Peyer's patch (tissue), 4 donors: ENCODE measurements around the gene ASIC4. TPM values are rescaled to one million over a fixed set of nuclear protein-coding genes. Genes with fewer than 3 reads are reported as not detected.

Experiments
- DNase-seq, 3 donors: peaks; one replicate each; pipeline ENCODE4 v3.0.0-alpha.2; 2017 to 2019
- H3K27ac ChIP-seq, 4 donors: fragments of 200-600 bp; sonication (generic); one replicate each; pipeline ENCODE4 v1.5.1; 2016 to 2019
- H3K27me3 ChIP-seq, 2 donors: fragments of 200-600 bp; sonication (generic); one replicate each; pipeline ENCODE4 v1.5.1; 2019
- H3K36me3 ChIP-seq, 3 donors: fragments of 200-600 bp; sonication (generic); one replicate each; pipeline ENCODE4 v1.5.1; 2016 to 2019
- H3K4me1 ChIP-seq, 4 donors: fragments of 200-600 bp; sonication (generic); one replicate each; pipeline ENCODE4 v1.5.1; 2016 to 2019
- H3K4me3 ChIP-seq, 4 donors: fragments of 200-600 bp; sonication (generic); 1 replicate in 3 of 4; 2 replicates in 1 of 4; pipeline ENCODE4 v1.5.1; 2016 to 2019; ENCODE audit warnings: mild to moderate bottlenecking in 1 of 4
- H3K9me3 ChIP-seq, 4 donors: fragments of 200-600 bp; sonication (generic); one replicate each; pipeline ENCODE4 v1.5.1; 2016 to 2019; ENCODE audit warnings: mild to moderate bottlenecking in 1 of 4
- CTCF ChIP-seq, 6 experiments: fragments of 450-650 bp in 4 of 6; fragments of 200-600 bp in 2 of 6; sonication (generic) in 1 of 6; IDR thresholded peaks; one replicate each; pipeline ENCODE4 v1.5.1; 2017 to 2019; ENCODE audit warnings: antibody characterized with exemption in 6 of 6, mild to moderate bottlenecking in 3 of 6, moderate library complexity in 1 of 6
- POLR2A ChIP-seq, 2 donors: fragments of 450-650 bp; IDR thresholded peaks; one replicate each; pipeline ENCODE4 v1.5.1; 2017; ENCODE audit warnings: antibody characterized with exemption in 2 of 2, mild to moderate bottlenecking in 2 of 2, moderate library complexity in 2 of 2
- total RNA-seq, 4 donors: library from RNA; depleted of rRNA; stranded (reverse); fragments of >200 nt; gene quantifications; one replicate each; pipeline ENCODE4 v1.1.0, GENCODE V29; 2016

Gene ASIC4
- total RNA-seq, 4 donors from 2014 or later, result 0.27 TPM; not detected in 3

DNA sequence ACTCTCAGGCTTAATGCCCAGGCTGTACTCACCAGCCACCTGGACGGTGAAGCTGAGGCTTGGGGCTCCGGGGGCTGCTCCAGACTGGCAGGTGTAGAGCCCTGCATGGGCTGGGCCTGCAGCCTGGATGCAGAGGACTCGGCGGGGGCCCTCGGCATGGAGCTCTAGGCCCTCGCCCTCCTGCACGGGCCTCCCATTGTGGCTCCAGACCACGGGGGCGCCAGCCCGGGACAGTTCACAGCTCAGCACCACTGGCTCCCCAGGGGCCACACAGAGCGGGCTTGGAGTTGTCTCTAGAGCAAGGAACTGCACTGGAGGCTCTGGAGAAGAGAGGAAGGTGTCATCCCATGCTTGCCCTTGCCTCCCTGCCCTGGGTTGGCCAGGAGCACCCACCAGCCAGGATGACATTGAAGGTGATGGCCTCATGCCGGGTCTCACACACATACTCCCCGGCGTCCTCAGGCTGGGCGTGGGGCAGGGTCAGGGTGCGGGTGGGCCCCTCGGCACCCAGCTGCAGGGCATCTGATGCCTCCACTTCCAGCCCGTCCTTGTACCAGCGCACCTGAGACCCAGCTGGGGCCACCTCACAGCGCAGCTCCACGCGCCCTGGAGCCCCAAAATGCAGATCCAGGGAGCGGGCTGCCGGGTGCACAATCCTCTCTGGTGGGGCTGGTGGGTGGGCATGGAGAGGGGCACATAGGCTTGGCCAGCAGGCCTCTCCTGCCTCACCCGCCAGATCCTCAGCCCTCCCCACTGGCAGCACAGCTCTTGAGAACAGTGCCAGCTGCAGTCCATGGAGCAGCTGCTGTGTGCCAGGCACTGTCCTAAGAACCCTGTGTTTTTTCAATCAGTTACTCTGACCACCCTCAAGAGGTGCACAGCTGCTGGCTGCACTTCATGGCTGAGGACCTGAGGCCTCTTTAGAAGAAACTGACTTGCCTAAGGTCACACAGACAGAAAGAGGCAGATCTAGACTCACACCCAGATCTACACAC lies 43.8 kb downstream of the ASIC4 start:
- no peak overlapping the region for H3K4me3 ChIP-seq
- H3K36me3 ChIP-seq, result no peaks in the 10 kb centered on the region
- H3K27ac ChIP-seq, result no peak overlapping the region
- no peak for DNase-seq
- H3K27me3 ChIP-seq, result no peaks in the 10 kb centered on the region
- H3K9me3 ChIP-seq, result no peaks in the 10 kb centered on the region
- no peak for TF ChIP-seq POLR2A (IDR thresholded peaks at IDR 0.05)
- no peak for TF ChIP-seq CTCF (IDR thresholded peaks at IDR 0.05)
- peaks cover 0 to 6% (median 0%) of the 10 kb centered on the region in 4 donors for H3K4me1 ChIP-seq

- no peak overlapping the region for H3K4me3 ChIP-seq
- peak in 1 of 3 donors; percentile 31 for DNase-seq
- H3K36me3 ChIP-seq, result no peaks in the 10 kb centered on the region
- no peaks in the 10 kb centered on the region for H3K27me3 ChIP-seq
- TF ChIP-seq CTCF (IDR thresholded peaks at IDR 0.05), result no peak
- no peak for TF ChIP-seq POLR2A (IDR thresholded peaks at IDR 0.05)
- H3K27ac ChIP-seq, result no peak overlapping the region
- no peaks in the 10 kb centered on the region for H3K4me1 ChIP-seq
- H3K9me3 ChIP-seq, result no peaks in the 10 kb centered on the region
Measured at GRCh38 chr2:219559156-219559915, 45.1 kb downstream of the ASIC4 start.

DNA sequence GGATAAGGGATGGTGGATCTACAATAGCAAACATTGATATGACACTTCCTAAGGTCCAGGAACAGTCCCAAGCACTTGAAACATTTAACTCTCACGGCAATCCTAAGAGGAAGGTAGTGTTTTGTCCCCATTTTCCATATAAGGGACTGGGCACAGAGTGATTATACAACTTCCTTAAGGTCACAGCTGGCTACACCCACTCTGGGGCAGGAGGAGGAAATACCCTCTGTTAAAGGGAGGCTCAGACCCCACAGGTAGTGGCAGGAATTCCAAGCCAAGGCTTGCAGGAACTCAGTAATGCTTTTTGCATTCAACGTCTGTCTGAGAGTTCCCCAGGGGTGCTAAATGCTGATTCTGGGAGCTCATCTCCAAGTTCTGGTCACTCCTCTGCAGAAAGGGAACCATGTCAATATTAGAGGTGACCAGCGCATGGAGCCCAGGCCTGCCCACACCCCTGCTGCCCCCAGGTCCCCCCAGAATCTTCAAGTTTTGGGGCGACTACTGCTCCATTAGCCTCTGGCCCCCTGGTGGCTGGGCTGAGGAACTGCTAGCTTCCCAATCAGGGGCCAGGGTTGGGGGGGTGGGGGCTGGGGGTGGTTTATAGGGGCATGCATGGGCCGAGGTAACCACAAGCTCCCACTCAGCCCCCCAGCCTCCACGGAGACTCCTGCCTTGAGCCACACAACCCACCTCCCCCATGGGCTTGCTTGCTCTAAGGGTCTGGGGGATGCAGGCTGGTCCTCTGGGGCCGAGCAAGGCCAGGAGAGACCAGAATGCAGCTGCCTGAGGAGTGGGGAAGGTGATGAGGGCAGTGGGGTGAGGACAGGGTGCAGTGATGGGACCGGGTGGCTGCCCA lies 46.0 kb downstream of the ASIC4 start:
- peak in 1 of 3 donors; percentile 44 for DNase-seq
- no peaks in the 10 kb centered on the region for H3K27me3 ChIP-seq
- no peak overlapping the region for H3K27ac ChIP-seq
- TF ChIP-seq POLR2A (IDR thresholded peaks at IDR 0.05), result no peak
- peak in 5 of 6 experiments; percentile 30 to 74 (median 43) for TF ChIP-seq CTCF (IDR thresholded peaks at IDR 0.05)
- H3K9me3 ChIP-seq, result no peaks in the 10 kb centered on the region
- no peaks in the 10 kb centered on the region for H3K36me3 ChIP-seq
- no peak overlapping the region for H3K4me3 ChIP-seq
- H3K4me1 ChIP-seq, result no peaks in the 10 kb centered on the region

GRCh38 chr2:219560893-219561178 lies 46.6 kb downstream of the ASIC4 start:
- no peaks in the 10 kb centered on the region for H3K27me3 ChIP-seq
- DNase-seq, result no peak
- H3K9me3 ChIP-seq, result no peaks in the 10 kb centered on the region
- TF ChIP-seq POLR2A (IDR thresholded peaks at IDR 0.05), result no peak
- TF ChIP-seq CTCF (IDR thresholded peaks at IDR 0.05), result no peak
- H3K27ac ChIP-seq, result no peak overlapping the region
- no peaks in the 10 kb centered on the region for H3K36me3 ChIP-seq
- no peak overlapping the region for H3K4me3 ChIP-seq
- no peaks in the 10 kb centered on the region for H3K4me1 ChIP-seq
